Measurements from ENCODE around the gene SOCS7.
A peak's percentile ranks its signal among the peaks of the same experiment; 100 is the strongest.

Gene SOCS7

GRCh38 chr17:38338053-38338452, 13.6 kb upstream of the SOCS7 start:
- DNase-seq, result no peak

GRCh38 chr17:38338535-38338934, 13.1 kb upstream of the SOCS7 start:
- no peak for DNase-seq

- no peak for DNase-seq
Observed at GRCh38 chr17:38339891-38340290, 11.8 kb upstream of the SOCS7 start.

- DNase-seq, result no peak
Observed at GRCh38 chr17:38341035-38341721, 10.5 kb upstream of the SOCS7 start.

GRCh38 chr17:38342886-38343607, 8.6 kb upstream of the SOCS7 start:
- no peak for DNase-seq

GRCh38 chr17:38343608-38344419, 7.8 kb upstream of the SOCS7 start, which contains the start of gene GPR179:
GPR179 (minus strand) TSS chr17:38343956; CDS start chr17:38343789, 167 bp downstream.
- DNase-seq, result no peak

GRCh38 chr17:38344420-38344745, 7.3 kb upstream of the SOCS7 start:
- no peak for DNase-seq

GRCh38 chr17:38345743-38346142, 5.9 kb upstream of the SOCS7 start:
- no peak for DNase-seq

GRCh38 chr17:38349097-38349730, 2.4 kb upstream of the SOCS7 start:
- DNase-seq, result peak; percentile 89

GRCh38 chr17:38350035-38350434, 1.6 kb upstream of the SOCS7 start:
- no peak for DNase-seq

- DNase-seq, result peak; percentile 22
Observed at GRCh38 chr17:38352245-38353085, 821 bp downstream of the SOCS7 start.

GRCh38 chr17:38353086-38353604, 1.5 kb downstream of the SOCS7 start:
- DNase-seq, result no peak

- DNase-seq, result no peak
Observed at GRCh38 chr17:38353668-38354067, 2.0 kb downstream of the SOCS7 start.

GRCh38 chr17:38354466-38354865, 2.8 kb downstream of the SOCS7 start:
- no peak for DNase-seq

GRCh38 chr17:38355251-38355650, 3.6 kb downstream of the SOCS7 start:
- DNase-seq, result no peak

GRCh38 chr17:38357486-38358123, 6.0 kb downstream of the SOCS7 start:
- DNase-seq, result no peak

- DNase-seq, result no peak
Observed at GRCh38 chr17:38358586-38359513, 7.2 kb downstream of the SOCS7 start.

- no peak for DNase-seq
Observed at GRCh38 chr17:38361694-38362465, 10.2 kb downstream of the SOCS7 start.

GRCh38 chr17:38363016-38363415, 11.4 kb downstream of the SOCS7 start:
- DNase-seq, result no peak

- DNase-seq, result no peak
Observed at GRCh38 chr17:38364741-38365140, 13.1 kb downstream of the SOCS7 start.

Data from activated CD4-positive, alpha-beta T cell treated with anti-CD3 and anti-CD28 coated beads, Interleukin-2, Interleukin-6, amounts not matched to agents 100 ng/mL and 50 ng/mL, durations not matched to agents 16 hours and 8 hours (primary cell).